ENCODE measurements around the gene MGAT5B.
A peak's percentile ranks its signal among the peaks of the same experiment; 100 is the strongest.

The MGAT5B gene

GRCh38 chr17:76934561-76935320 is 66.5 kb downstream of the MGAT5B start:
- DNase-seq (ENCODE audit: low spot score) = no peak
- TF ChIP-seq CTCF (IDR thresholded peaks at IDR 0.05; ENCODE audit: extremely low read depth, missing control alignments) = no peak

- no peak for TF ChIP-seq CTCF (IDR thresholded peaks at IDR 0.05; ENCODE audit: extremely low read depth, missing control alignments)
- DNase-seq (ENCODE audit: low spot score) = no peak
Observed at GRCh38 chr17:76935331-76935730, 67.1 kb downstream of the MGAT5B start.

GRCh38 chr17:76937238-76937637 is 69.0 kb downstream of the MGAT5B start:
- no peak for DNase-seq (ENCODE audit: low spot score)

GRCh38 chr17:76938009-76938408 is 69.8 kb downstream of the MGAT5B start:
- no peak for TF ChIP-seq CTCF (IDR thresholded peaks at IDR 0.05; ENCODE audit: extremely low read depth, missing control alignments)
- DNase-seq (ENCODE audit: low spot score) = no peak

More at GRCh38 chr17:76937238-76937637, 69.0 kb downstream of the MGAT5B start:
- no peak for TF ChIP-seq CTCF (IDR thresholded peaks at IDR 0.05; ENCODE audit: extremely low read depth, missing control alignments)

GRCh38 chr17:76940295-76940694 is 72.1 kb downstream of the MGAT5B start:
- DNase-seq (ENCODE audit: low spot score) = no peak
- TF ChIP-seq CTCF (IDR thresholded peaks at IDR 0.05; ENCODE audit: extremely low read depth, missing control alignments) = no peak

- peak; percentile 12 for TF ChIP-seq CTCF (IDR thresholded peaks at IDR 0.05; ENCODE audit: extremely low read depth, missing control alignments)
- DNase-seq (ENCODE audit: low spot score) = no peak
Observed at GRCh38 chr17:76940738-76941350, 72.6 kb downstream of the MGAT5B start.

GRCh38 chr17:76943202-76943601 is 75.0 kb downstream of the MGAT5B start:
- no peak for TF ChIP-seq CTCF (IDR thresholded peaks at IDR 0.05; ENCODE audit: extremely low read depth, missing control alignments)
- no peak for DNase-seq (ENCODE audit: low spot score)
